GM12873 (cell line): ENCODE results near the gene CXADR.

Experiments
- TF ChIP-seq, protein P1 (sequence below): IDR thresholded peaks from 2 replicates; pipeline ENCODE4 v1.5.1; 2012; ENCODE audit warnings: low read depth, mild to moderate bottlenecking, moderate library complexity, low read length, control low read depth; ENCODE audit not compliant: insufficient read depth; ENCODE audit errors: missing control alignments

The CXADR gene

GRCh38 chr21:17538576-17538975, 25.7 kb downstream of the CXADR start:
- TF ChIP-seq, protein P1, sequence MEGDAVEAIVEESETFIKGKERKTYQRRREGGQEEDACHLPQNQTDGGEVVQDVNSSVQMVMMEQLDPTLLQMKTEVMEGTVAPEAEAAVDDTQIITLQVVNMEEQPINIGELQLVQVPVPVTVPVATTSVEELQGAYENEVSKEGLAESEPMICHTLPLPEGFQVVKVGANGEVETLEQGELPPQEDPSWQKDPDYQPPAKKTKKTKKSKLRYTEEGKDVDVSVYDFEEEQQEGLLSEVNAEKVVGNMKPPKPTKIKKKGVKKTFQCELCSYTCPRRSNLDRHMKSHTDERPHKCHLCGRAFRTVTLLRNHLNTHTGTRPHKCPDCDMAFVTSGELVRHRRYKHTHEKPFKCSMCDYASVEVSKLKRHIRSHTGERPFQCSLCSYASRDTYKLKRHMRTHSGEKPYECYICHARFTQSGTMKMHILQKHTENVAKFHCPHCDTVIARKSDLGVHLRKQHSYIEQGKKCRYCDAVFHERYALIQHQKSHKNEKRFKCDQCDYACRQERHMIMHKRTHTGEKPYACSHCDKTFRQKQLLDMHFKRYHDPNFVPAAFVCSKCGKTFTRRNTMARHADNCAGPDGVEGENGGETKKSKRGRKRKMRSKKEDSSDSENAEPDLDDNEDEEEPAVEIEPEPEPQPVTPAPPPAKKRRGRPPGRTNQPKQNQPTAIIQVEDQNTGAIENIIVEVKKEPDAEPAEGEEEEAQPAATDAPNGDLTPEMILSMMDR, result no peak

GRCh38 chr21:17539323-17539722, 26.5 kb downstream of the CXADR start:
- TF ChIP-seq, protein P1, result no peak

GRCh38 chr21:17539743-17540341, 27.0 kb downstream of the CXADR start:
- TF ChIP-seq, protein P1, result no peak

DNA sequence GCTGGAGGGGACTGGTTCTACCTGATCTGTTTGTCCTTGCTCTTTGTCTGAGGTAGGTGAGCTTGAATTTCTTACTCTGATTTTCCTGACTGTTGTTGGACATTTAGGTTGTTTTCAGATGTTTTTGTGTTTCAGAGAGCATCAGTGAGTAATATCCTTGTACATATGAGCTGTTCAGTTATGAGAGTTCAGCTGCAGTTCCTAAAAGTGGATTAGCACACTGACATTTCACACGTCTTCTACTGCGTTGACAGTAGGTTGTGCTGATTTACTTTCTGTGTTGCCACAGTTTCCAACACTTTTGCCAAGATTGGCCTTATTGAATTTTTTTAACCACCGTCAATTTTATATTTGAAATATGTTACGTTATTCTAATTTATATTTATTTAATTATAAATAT, 27.7 kb downstream of the CXADR start:
- TF ChIP-seq, protein P1, result no peak

GRCh38 chr21:17542371-17543011, 29.6 kb downstream of the CXADR start:
- TF ChIP-seq, protein P1, result no peak

- TF ChIP-seq, protein P1, result no peak
Observed at GRCh38 chr21:17545007-17545406, 32.2 kb downstream of the CXADR start.

- TF ChIP-seq, protein P1, result no peak
Observed at GRCh38 chr21:17548262-17548661, 35.4 kb downstream of the CXADR start.
